Measurements from ENCODE around the gene RUNDC1. TPM values are rescaled to one million over a fixed set of nuclear protein-coding genes. Genes with fewer than 3 reads are reported as not detected.
"Not testable (repeated sequence)": the region's sequence is repeated elsewhere in the genome, so short reads cannot be mapped to it uniquely, and the experiment has no call there.

The RUNDC1 gene
- total RNA-seq, 6 experiments from 2014 or later, result 9.9 to 14.6 (median 10.3) TPM

GRCh38 chr17:42975265-42975664 is 5.1 kb upstream of the RUNDC1 start:
- TF ChIP-seq CTCF (IDR thresholded peaks at IDR 0.05), result no peak
- H3K9me3 Mint-ChIP-seq, result no peaks in the 10 kb centered on the region
- no peak overlapping the region for H3K4me3 Mint-ChIP-seq
- no peaks in the 10 kb centered on the region for H3K36me3 Mint-ChIP-seq (ENCODE audit: low read depth)
- no peak for DNase-seq
- no peaks in the 10 kb centered on the region; the same call in 1 of the 2 replicates for H3K27me3 Mint-ChIP-seq (ENCODE audit: insufficient read depth)
- peaks cover 11% of the 10 kb centered on the region for H3K4me1 Mint-ChIP-seq (ENCODE audit: low read depth)
- H3K27ac Mint-ChIP-seq, result no peak overlapping the region

GRCh38 chr17:42975701-42976100 is 4.7 kb upstream of the RUNDC1 start:
- DNase-seq; H3K27ac Mint-ChIP-seq; H3K27me3 Mint-ChIP-seq (ENCODE audit: insufficient read depth); H3K9me3 Mint-ChIP-seq; H3K36me3 Mint-ChIP-seq (ENCODE audit: low read depth); H3K4me3 Mint-ChIP-seq: not testable (repeated sequence)
- peaks cover 13% of the 10 kb centered on the region for H3K4me1 Mint-ChIP-seq (ENCODE audit: low read depth)

- TF ChIP-seq CTCF (IDR thresholded peaks at IDR 0.05), result no peak
- Mint-ChIP-seq H3K9me3 (no peaks in the 10 kb centered on the region), H3K4me3 (peak within 1 kb of the TSS; percentile 93), H3K27me3 (ENCODE audit: insufficient read depth) (peaks cover 3% of the 10 kb centered on the region), H3K27ac (peak within 1 kb of the TSS; percentile 88), H3K4me1 (ENCODE audit: low read depth) (peaks cover 31% of the 10 kb centered on the region), H3K36me3 (ENCODE audit: low read depth) (peaks cover 11% of the 10 kb centered on the region)
- peak; percentile 38 for DNase-seq
Observed at GRCh38 chr17:42979511-42980273, 673 bp upstream of the RUNDC1 start, which contains the start of gene PTGES3L. Gene PTGES3L (minus strand): TSS chr17:42980080. CDS start chr17:42980053, 27 bp downstream.

- peak overlapping the region; percentile 82 for H3K27ac Mint-ChIP-seq
- H3K36me3 Mint-ChIP-seq (ENCODE audit: low read depth), result peaks cover 20% of the 10 kb centered on the region
- peak; percentile 43 for DNase-seq
- H3K4me1 Mint-ChIP-seq (ENCODE audit: low read depth), result peaks cover 31% of the 10 kb centered on the region
- no peaks in the 10 kb centered on the region for H3K9me3 Mint-ChIP-seq
- peak overlapping the region; percentile 93 for H3K4me3 Mint-ChIP-seq
- peak; percentile 31; the same call in 1 of the 2 replicates for TF ChIP-seq CTCF (IDR thresholded peaks at IDR 0.05)
- peaks cover 3% of the 10 kb centered on the region for H3K27me3 Mint-ChIP-seq (ENCODE audit: insufficient read depth)
Observed at GRCh38 chr17:42980766-42981397, 517 bp downstream of the RUNDC1 start.

GRCh38 chr17:42982266-42982665 is 1.9 kb downstream of the RUNDC1 start:
- no peak for DNase-seq

More at GRCh38 chr17:42982266-42982665, 1.9 kb downstream of the RUNDC1 start:
- Mint-ChIP-seq H3K36me3 (ENCODE audit: low read depth) (peaks cover 22% of the 10 kb centered on the region), H3K4me1 (ENCODE audit: low read depth) (peaks cover 31% of the 10 kb centered on the region), H3K27me3 (ENCODE audit: insufficient read depth) (peaks cover 3% of the 10 kb centered on the region), H3K9me3 (no peaks in the 10 kb centered on the region), H3K27ac (peak overlapping the region; percentile 63), H3K4me3 (peak overlapping the region; percentile 93)
- TF ChIP-seq CTCF (IDR thresholded peaks at IDR 0.05), result no peak
